Fibroblast of villous mesenchyme (primary cell): ENCODE results near the gene TNS3. TPM values are rescaled to one million over a fixed set of nuclear protein-coding genes. Genes with fewer than 3 reads are reported as not detected.

ENCODE experiments used
- DNase-seq: peaks from one replicate; pipeline ENCODE4 v3.0.0-alpha.2; 2010; ENCODE audit warnings: low read depth
- H3K4me3 ChIP-seq: 2 replicates; pipeline ENCODE4 v1.5.1; 2011; ENCODE audit warnings: low read depth, mild to moderate bottlenecking, low read length
- CTCF ChIP-seq: IDR thresholded peaks from 2 replicates; pipeline ENCODE4 v1.5.1; 2012; ENCODE audit warnings: low read depth, mild to moderate bottlenecking, low read length; ENCODE audit not compliant: insufficient read depth
- total RNA-seq: library from RNA; depleted of rRNA; stranded (reverse); fragments of >200 nt; gene quantifications from 2 replicates; pipeline ENCODE4 v1.2.3, GENCODE V29; 2012

TNS3 gene
- total RNA-seq, 1 donor: 202 TPM

GRCh38 chr7:47516985-47517600 lies 64.8 kb downstream of the TNS3 start:
- no peak for TF ChIP-seq CTCF
- DNase-seq: no peak
- H3K4me3 ChIP-seq: no peak overlapping the region

- TF ChIP-seq CTCF: no peak
- no peak for DNase-seq
- no peak overlapping the region for H3K4me3 ChIP-seq
Observed at GRCh38 chr7:47516386-47516785, 65.5 kb downstream of the TNS3 start.

DNA sequence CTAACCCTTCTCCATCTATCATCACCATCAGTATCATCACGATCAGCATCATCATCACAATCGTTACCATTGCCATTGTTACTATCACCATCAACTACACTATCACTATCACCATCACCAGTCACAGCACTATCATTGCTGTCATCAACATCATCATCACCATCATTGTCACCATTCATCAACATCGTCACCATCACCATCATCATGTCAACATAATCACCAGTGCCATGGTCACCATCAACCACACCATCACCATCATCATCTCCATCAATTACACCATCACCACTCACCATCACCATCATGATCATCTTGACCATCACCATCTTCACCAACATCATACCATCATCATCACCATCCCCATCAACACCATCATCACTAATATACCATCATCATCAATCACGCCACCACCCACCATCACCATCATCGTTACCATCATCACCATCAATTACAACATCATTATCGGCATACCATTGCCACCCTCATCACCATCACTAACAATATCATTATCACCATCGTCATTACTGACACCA lies 66.5 kb downstream of the TNS3 start:
- TF ChIP-seq CTCF: no peak
- DNase-seq: no peak

DNA sequence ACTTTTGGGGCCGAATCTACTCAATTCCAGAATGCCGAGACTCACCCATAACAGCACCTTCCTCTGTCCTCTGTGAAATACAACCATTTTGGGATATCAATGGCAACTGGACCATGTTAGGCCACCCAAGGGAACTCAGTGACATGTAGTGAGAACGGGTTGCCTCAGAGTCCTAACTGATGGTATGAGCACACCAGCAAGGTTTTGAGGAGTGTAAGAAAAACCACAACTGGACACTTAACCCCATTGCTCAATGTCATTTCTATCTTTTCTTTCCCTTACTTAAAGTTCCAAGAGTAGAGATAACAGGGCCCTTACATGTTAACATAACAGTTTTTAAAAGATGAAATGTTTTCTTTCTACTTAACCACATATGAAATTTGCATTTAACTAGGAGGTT lies 67.1 kb downstream of the TNS3 start:
- DNase-seq: peak; percentile 95
- no peak overlapping the region for H3K4me3 ChIP-seq
- no peak for TF ChIP-seq CTCF

More for the DNA sequence above, 66.5 kb downstream of the TNS3 start:
- H3K4me3 ChIP-seq: no peak overlapping the region

DNA sequence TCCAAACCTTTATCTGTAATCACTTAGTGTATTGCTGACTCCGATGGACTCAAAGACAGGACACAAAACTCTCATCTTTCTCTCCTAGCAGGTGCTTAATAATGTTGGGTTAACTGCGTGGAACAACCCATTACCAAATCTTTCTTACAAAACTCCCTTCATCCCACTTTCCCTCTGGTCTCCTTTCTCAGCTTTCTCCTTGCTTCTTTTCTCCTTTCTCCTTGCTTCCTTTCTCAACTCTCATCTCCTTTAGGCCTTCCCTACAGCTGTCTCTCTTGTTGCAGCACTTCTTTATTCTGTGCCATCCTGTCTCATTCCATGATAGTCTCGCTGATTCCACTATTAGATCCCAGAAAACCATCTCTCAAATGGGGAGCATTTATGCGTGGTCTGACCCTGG lies 67.5 kb downstream of the TNS3 start:
- no peak for TF ChIP-seq CTCF

DNA sequence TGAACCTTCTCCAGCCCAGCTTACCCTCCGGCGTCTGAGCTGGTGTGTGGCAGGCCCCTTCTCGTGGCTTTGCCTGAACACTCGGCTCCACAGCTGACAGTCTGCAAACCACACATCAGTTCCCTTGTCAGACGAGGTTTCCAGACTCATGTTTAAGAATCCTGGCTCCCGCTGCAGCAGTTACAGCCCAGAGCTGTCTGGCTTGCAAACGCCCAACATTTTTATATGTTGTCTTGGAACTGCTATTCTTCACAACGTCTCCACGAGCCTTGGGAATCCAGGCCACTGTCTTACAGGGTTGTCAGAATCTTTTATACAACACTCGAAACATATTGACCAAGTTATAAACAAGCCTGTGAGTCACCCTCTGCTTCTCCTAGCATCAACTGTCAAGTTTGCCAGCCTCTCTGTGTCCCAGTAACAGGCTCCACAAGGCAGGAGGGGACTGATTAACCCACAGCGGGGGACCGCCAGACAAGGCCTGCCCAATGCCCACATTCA lies 68.1 kb downstream of the TNS3 start:
- TF ChIP-seq CTCF: no peak
- DNase-seq: peak; percentile 97
- peak overlapping the region; percentile 19 for H3K4me3 ChIP-seq

More for the DNA sequence above, 67.5 kb downstream of the TNS3 start:
- no peak overlapping the region for H3K4me3 ChIP-seq
- DNase-seq: no peak
